SKM-1 (cell line): ENCODE measurements around the gene ASCL5.
A peak's percentile ranks its signal among the peaks of the same experiment; 100 is the strongest.

Experiments
- DNase-seq: peaks from one replicate; lab custom pipeline; 2025; ENCODE audit not compliant: unreplicated experiment; lab: John Stamatoyannopoulos, UW

Gene ASCL5

GRCh38 chr1:201088901-201089525 is 38.0 kb downstream of the ASCL5 start:
- no peak for DNase-seq

- no peak for DNase-seq
Observed at GRCh38 chr1:201088395-201088794, 38.6 kb downstream of the ASCL5 start.

DNA sequence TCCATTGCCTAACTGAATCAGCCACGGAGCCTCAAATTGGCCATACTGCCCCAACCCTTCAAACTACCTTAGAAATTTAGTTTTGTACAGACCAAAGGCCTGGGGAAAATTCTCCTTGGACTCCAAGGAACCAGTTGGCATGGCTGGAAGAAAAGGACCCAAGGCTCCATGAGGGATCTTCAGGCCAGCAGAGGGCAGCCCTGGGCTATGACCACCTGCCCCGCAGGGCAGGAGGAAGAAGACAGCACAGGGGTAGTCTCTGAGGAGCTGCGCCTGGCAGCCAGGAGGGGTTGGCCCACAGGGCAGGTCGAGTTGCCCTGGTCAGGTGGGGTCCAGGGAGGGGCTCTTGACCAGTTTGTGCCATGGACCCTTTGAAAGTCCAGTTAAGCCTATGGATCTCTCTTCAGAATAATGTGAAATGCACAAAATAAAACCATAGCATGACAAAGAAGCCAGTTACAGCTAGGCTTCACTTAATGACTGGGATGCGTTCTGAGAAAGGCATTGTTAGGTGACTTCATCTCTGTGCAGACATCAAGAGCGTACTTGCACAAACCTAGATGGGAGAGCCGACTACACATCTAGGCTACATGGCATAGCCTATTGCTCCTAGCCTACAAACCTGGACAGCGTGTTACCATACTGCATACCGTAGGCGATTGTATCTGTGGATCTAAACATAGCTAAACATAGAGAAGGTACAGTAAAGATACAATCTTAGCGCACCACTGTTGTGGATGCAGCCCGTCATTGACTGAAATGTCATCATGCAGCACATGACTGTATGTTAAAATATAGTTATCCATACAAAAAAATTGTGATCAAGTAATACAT is 40.9 kb downstream of the ASCL5 start:
- peak; percentile 42 for DNase-seq

DNA sequence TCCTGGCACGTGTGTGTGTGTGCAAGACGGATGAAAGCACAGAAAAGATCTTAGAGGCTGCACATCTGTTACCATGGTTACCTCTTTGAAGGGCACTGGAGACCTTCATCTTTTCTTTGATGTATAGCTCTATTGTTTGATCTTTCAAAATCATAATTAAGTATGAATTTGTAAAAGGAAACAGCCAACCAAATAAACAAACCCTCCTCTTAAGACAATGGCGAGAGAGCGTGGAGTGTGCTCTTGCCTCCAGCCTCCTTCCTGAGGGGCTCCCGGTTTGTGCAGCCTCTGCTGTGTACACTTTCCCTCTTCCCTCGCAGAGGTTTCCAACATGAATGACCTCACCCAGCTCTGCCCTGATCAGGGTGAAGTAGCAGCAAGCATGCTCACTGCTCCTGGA is 42.7 kb downstream of the ASCL5 start:
- no peak for DNase-seq

GRCh38 chr1:201083741-201084140 is 43.2 kb downstream of the ASCL5 start:
- DNase-seq = no peak

DNA sequence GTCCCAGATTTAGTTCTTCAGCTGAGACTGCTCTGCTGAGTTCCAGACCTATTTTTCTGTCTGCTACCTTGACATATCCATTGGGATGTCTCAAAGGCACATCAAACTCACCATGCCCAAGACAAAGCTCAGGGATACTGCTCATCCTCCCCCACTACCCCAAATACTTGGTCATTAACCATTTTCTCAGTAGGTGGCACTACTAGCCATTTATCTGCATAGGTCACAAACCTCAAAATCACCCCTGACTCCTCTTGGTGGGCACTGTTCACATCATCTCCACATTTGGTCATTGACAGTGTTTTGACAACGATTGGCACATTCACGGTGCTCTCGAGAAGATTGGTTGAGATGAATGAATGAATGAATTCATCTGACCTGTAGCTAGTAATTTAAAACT is 46.8 kb downstream of the ASCL5 start:
- no peak for DNase-seq

DNA sequence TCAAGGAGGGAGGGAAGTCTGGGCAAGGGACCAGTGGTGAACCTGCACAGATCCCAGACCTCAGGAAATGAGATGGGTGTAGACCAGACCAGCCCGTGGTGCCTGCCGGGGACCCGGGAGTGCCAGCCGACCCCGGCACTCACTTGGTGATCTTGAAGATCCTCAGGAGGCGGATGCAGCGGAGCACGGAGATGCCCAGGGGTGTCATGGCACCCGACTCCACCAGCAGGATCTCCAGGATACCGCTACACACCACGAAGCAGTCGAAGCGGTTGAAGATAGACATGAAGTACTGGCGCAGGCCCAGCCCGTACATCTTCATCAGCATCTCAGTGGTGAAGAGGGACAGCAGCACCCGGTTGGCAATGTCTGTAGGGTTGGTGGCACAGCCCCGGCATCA is 49.2 kb downstream of the ASCL5 start:
- no peak for DNase-seq

GRCh38 chr1:201077116-201077515 is 49.9 kb downstream of the ASCL5 start:
- no peak for DNase-seq

DNA sequence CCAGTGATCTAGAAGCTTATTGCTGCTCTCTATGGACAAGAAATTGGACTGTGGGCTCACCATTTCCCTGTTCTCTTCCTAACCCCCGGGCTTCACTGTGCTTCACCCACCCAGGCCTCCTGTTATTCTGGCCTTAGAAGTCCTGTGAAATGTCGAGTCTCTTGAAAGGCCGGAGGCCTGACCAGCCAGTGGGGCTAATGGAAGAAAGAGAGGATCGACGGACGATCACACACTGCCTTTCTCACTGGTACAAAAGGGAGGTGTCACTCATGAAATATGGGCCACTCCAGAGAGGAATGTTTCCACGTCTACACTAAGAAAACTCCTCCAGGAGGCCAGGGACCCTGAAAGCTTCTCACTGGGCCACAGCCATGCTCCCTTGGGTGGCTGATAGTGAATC is 50.9 kb downstream of the ASCL5 start:
- DNase-seq = no peak

GRCh38 chr1:201074018-201074417 is 53.0 kb downstream of the ASCL5 start:
- no peak for DNase-seq

GRCh38 chr1:201072922-201073321 is 54.1 kb downstream of the ASCL5 start:
- no peak for DNase-seq

DNA sequence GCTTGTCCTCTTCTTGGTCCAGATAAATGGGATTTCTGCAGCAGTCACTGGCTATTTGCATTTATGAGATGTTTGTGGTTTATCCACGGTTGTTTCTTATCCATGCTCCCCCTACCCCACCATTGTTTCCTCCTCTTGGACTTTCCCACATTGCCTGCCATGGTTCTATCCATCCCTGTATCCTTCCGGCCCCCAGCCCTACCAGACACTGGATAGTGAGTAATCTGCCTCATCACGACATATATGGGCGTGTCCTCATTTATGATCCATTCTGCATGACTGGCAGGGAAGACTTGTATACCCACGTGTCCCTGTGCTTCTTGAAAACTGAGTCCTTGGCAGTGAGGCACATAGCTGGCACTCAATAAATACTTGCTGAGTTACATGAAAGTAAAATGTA is 54.8 kb downstream of the ASCL5 start:
- no peak for DNase-seq

- DNase-seq = no peak
Observed at GRCh38 chr1:201069636-201070035, 57.3 kb downstream of the ASCL5 start.

- DNase-seq = no peak
Observed at GRCh38 chr1:201068976-201069375, 58.0 kb downstream of the ASCL5 start.

DNA sequence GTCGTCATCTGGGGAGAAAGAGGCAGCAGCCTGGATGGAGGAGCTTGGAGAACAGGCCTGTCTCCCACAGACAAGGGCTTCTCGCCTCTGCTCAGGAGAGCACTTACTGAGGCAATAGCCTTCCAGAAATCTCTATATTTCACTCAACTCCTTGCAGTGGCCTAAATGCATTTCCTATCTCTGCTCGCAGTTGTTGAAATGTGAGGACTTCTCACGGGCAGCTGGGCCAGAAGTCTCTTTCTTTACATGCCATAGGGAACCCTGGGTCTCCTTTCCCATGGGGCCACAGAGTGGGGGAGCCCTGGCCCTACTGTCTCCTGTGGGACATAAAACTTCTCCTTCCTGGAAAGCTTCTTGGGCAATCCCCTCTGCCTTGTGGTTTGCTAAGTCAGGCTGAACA is 60.0 kb downstream of the ASCL5 start:
- no peak for DNase-seq

- DNase-seq = no peak
Observed at GRCh38 chr1:201065686-201066085, 61.3 kb downstream of the ASCL5 start.

GRCh38 chr1:201064806-201065205 is 62.2 kb downstream of the ASCL5 start:
- no peak for DNase-seq
